Endodermal cell (in vitro differentiated cells): ENCODE measurements around the gene ARID5B. TPM values are rescaled to one million over a fixed set of nuclear protein-coding genes. Genes with fewer than 3 reads are reported as not detected.

ENCODE experiments used
- DNase-seq: peaks from one replicate; pipeline ENCODE4 v3.0.0-alpha.2; 2017
- H3K27ac ChIP-seq: 2 replicates; pipeline ENCODE4 v1.5.1; 2013; ENCODE audit warnings: mild to moderate bottlenecking, low read depth, low read length, moderate library complexity
- H3K27me3 ChIP-seq: 2 replicates; pipeline ENCODE4 v1.6.1; 2013; ENCODE audit warnings: mild to moderate bottlenecking, low read length, moderate library complexity; ENCODE audit not compliant: insufficient read depth, control insufficient read depth, poor library complexity, severe bottlenecking
- H3K36me3 ChIP-seq: 2 replicates; pipeline ENCODE4 v1.7.0; 2013; ENCODE audit warnings: mild to moderate bottlenecking, low read length, moderate library complexity; ENCODE audit not compliant: control insufficient read depth, insufficient read depth
- H3K4me1 ChIP-seq: one replicate; pipeline ENCODE4 v1.7.0; 2013; ENCODE audit warnings: low read length; ENCODE audit not compliant: control insufficient read depth, insufficient read depth
- H3K4me3 ChIP-seq: 2 replicates; pipeline ENCODE4 v1.5.1; 2013; ENCODE audit warnings: mild to moderate bottlenecking, low read length, moderate library complexity
- H3K9ac ChIP-seq: 2 replicates; pipeline ENCODE4 v1.6.1; 2013; ENCODE audit warnings: mild to moderate bottlenecking, low read length, moderate library complexity; ENCODE audit not compliant: poor library complexity, severe bottlenecking; ENCODE audit errors: extremely low read depth
- H3K9me3 ChIP-seq: 2 replicates; pipeline ENCODE4 v1.6.1; 2013; ENCODE audit warnings: mild to moderate bottlenecking, low read length, moderate library complexity; ENCODE audit not compliant: control insufficient read depth
- H3K27ac Mint-ChIP-seq: 2 replicates; pipeline ENCODE4 v1.8.0; 2020; ENCODE audit warnings: mixed read lengths
- H3K27me3 Mint-ChIP-seq: 2 replicates; pipeline ENCODE4 v1.8.0; 2021; ENCODE audit warnings: mild to moderate bottlenecking, mixed read lengths; ENCODE audit not compliant: insufficient read depth
- H3K36me3 Mint-ChIP-seq: 2 replicates; pipeline ENCODE4 v1.8.0; 2020; ENCODE audit warnings: low read depth, mixed read lengths
- H3K4me1 Mint-ChIP-seq: 2 replicates; pipeline ENCODE4 v1.8.0; 2020; ENCODE audit warnings: mixed read lengths
- H3K4me3 Mint-ChIP-seq: 2 replicates; pipeline ENCODE4 v1.8.0; 2020; ENCODE audit warnings: mild to moderate bottlenecking, moderate library complexity, mixed read lengths
- H3K9me3 Mint-ChIP-seq: 2 replicates; pipeline ENCODE4 v1.8.0; 2020; ENCODE audit warnings: mild to moderate bottlenecking, mixed read lengths
- CTCF ChIP-seq: fragments of 200-600 bp; sonication (generic); conservative IDR thresholded peaks from 2 replicates; pipeline ENCODE4 v1.5.0; 2021; ENCODE audit warnings: antibody characterized with exemption, mild to moderate bottlenecking
- WGBS, 2 experiments: methylation state at CpG; one replicate each; pipeline versions ENCODE4 v1.1.5 to v1.1.7; 2013; ENCODE audit warnings: missing lambda C conversion rate in 2 of 2, mixed read lengths in 1 of 2; ENCODE audit not compliant: insufficient coverage in 1 of 2, insufficient read length in 1 of 2; 5-methylcytosine and 5-hydroxymethylcytosine counted together
- total RNA-seq, 2 donors: library from RNA; stranded (reverse); fragmentation: NEBNext Ultra II Directional in 1 of 2; extraction: Animal tissue kit (Norgen Biotek cat#: 25700) in 1 of 2; gene quantifications; 2 replicates in 1 of 2; 3 replicates in 1 of 2; pipeline ENCODE4 v1.2.1, GENCODE V29; 2021

ARID5B gene
- total RNA-seq, 2 donors from 2014 or later, result 1.2 to 1.8 TPM

- H3K36me3 ChIP-seq, result no peaks in the 10 kb centered on the region
- no peak overlapping the region for H3K9ac ChIP-seq
- no peak for DNase-seq
- H3K9me3 Mint-ChIP-seq, result no peaks in the 10 kb centered on the region
- no peak overlapping the region for H3K4me3 Mint-ChIP-seq
- peaks cover 3% of the 10 kb centered on the region for H3K4me1 Mint-ChIP-seq
- H3K9me3 ChIP-seq, result no peaks in the 10 kb centered on the region
- TF ChIP-seq CTCF, result no peak
- no peaks in the 10 kb centered on the region for H3K27me3 Mint-ChIP-seq
- no peak overlapping the region for H3K27ac Mint-ChIP-seq
- H3K4me1 ChIP-seq, result no peaks in the 10 kb centered on the region
- H3K27me3 ChIP-seq, result no peaks in the 10 kb centered on the region
- no peak overlapping the region for H3K4me3 ChIP-seq
- 78 to 82% methylated on average over 1 to 3 of the region's 3 CpGs for WGBS, 2 experiments
- peak overlapping the region; percentile 27 for H3K27ac ChIP-seq
- peaks cover 7% of the 10 kb centered on the region for H3K36me3 Mint-ChIP-seq
Observed at GRCh38 chr10:62083412-62084267, 182.1 kb downstream of the ARID5B start.

- no peak overlapping the region for H3K27ac ChIP-seq
- no peak for DNase-seq
- H3K4me3 Mint-ChIP-seq, result no peak overlapping the region
- H3K27me3 ChIP-seq, result no peaks in the 10 kb centered on the region
- no peaks in the 10 kb centered on the region for H3K4me1 ChIP-seq
- WGBS, 2 experiments, result 94% methylated on average over 2 of the region's 2 CpGs; no CpG with 5 or more reads in 1 of the 2 experiments
- no peak for TF ChIP-seq CTCF
- H3K27me3 Mint-ChIP-seq, result no peaks in the 10 kb centered on the region
- H3K27ac Mint-ChIP-seq, result no peak overlapping the region
- peaks cover 4% of the 10 kb centered on the region for H3K4me1 Mint-ChIP-seq
- no peak overlapping the region for H3K9ac ChIP-seq
- H3K9me3 ChIP-seq, result no peaks in the 10 kb centered on the region
- no peak overlapping the region for H3K4me3 ChIP-seq
- H3K36me3 ChIP-seq, result no peaks in the 10 kb centered on the region
- peaks cover 7% of the 10 kb centered on the region for H3K36me3 Mint-ChIP-seq
- H3K9me3 Mint-ChIP-seq, result no peaks in the 10 kb centered on the region
Observed at GRCh38 chr10:62084451-62084850, 183.0 kb downstream of the ARID5B start.

GRCh38 chr10:62085404-62085803 is 183.9 kb downstream of the ARID5B start:
- Histone ChIP-seq H3K27me3 (no peaks in the 10 kb centered on the region), H3K9ac (no peak overlapping the region), H3K9me3 (no peaks in the 10 kb centered on the region), H3K4me1 (no peaks in the 10 kb centered on the region), H3K36me3 (no peaks in the 10 kb centered on the region), H3K4me3 (no peak overlapping the region), H3K27ac (no peak overlapping the region)
- no peaks in the 10 kb centered on the region for H3K27me3 Mint-ChIP-seq
- H3K4me1 Mint-ChIP-seq, result peaks cover 4% of the 10 kb centered on the region
- no peak for DNase-seq
- no peak overlapping the region for H3K27ac Mint-ChIP-seq
- peaks cover 7% of the 10 kb centered on the region for H3K36me3 Mint-ChIP-seq
- no peak for TF ChIP-seq CTCF
- 82% methylated on average over 1 of the region's 2 CpGs; no CpG with 5 or more reads in 1 of the 2 experiments for WGBS, 2 experiments
- H3K9me3 Mint-ChIP-seq, result no peaks in the 10 kb centered on the region
- H3K4me3 Mint-ChIP-seq, result no peak overlapping the region
